Karpas-422 (cell line): Measurements from ENCODE around the gene WNT9B. TPM values are rescaled to one million over a fixed set of nuclear protein-coding genes. Genes with fewer than 3 reads are reported as not detected.
A peak's percentile ranks its signal among the peaks of the same experiment; 100 is the strongest.

Experiments
- DNase-seq: peaks from one replicate; pipeline ENCODE4 v3.0.0-alpha.2; 2015
- H2AFZ ChIP-seq: fragments of 200-600 bp; sonication (generic); 2 replicates; pipeline ENCODE4 v1.6.1; 2014; ENCODE audit warnings: antibody characterized with exemption, low read length, mixed read lengths
- H3K27ac ChIP-seq: fragments of 200-600 bp; sonication (generic); 2 replicates; pipeline ENCODE4 v1.5.1; 2014; ENCODE audit warnings: mild to moderate bottlenecking, low read length, moderate library complexity
- H3K27me3 ChIP-seq: fragments of 200-600 bp; sonication (generic); 2 replicates; pipeline ENCODE4 v1.6.1; 2014; ENCODE audit warnings: low read length, mixed read lengths
- H3K36me3 ChIP-seq: fragments of 200-600 bp; sonication (generic); 2 replicates; pipeline ENCODE4 v1.6.1; 2014; ENCODE audit warnings: low read length, mixed read lengths; ENCODE audit not compliant: insufficient read depth
- H3K4me1 ChIP-seq: fragments of 200-600 bp; sonication (generic); 2 replicates; pipeline ENCODE4 v1.6.1; 2014; ENCODE audit warnings: mild to moderate bottlenecking, low read length, mixed read lengths
- H3K4me2 ChIP-seq: fragments of 200-600 bp; sonication (generic); 2 replicates; pipeline ENCODE4 v1.6.1; 2014; ENCODE audit warnings: low read length, low read depth, mild to moderate bottlenecking; ENCODE audit not compliant: poor library complexity, severe bottlenecking
- H3K4me3 ChIP-seq: fragments of 200-600 bp; sonication (generic); 2 replicates; pipeline ENCODE4 v1.5.1; 2014; ENCODE audit warnings: mild to moderate bottlenecking, antibody characterized with exemption, low read length, mixed read lengths
- H3K79me2 ChIP-seq: fragments of 200-600 bp; sonication (generic); 2 replicates; pipeline ENCODE4 v1.6.1; 2014; ENCODE audit warnings: mild to moderate bottlenecking, low read length, mixed read lengths
- H3K9ac ChIP-seq: fragments of 200-600 bp; sonication (generic); 2 replicates; pipeline ENCODE4 v1.6.0; 2014; ENCODE audit warnings: low read length
- H3K9me2 ChIP-seq: fragments of 200-600 bp; sonication (generic), shearing (Covaris generic); replicated peaks from 2 replicates; pipeline ENCODE4 v1.6.0; 2014; ENCODE audit warnings: mild to moderate bottlenecking, low read length, moderate library complexity; ENCODE audit not compliant: insufficient read depth
- H3K9me3 ChIP-seq: fragments of 300-700, 200-600 bp; sonication (generic); 2 replicates; pipeline ENCODE4 v1.6.1; 2014; ENCODE audit warnings: low read length, mixed read lengths
- H4K20me1 ChIP-seq: fragments of 200-600 bp; sonication (generic); 2 replicates; pipeline ENCODE4 v1.6.1; 2014; ENCODE audit warnings: mild to moderate bottlenecking, antibody characterized with exemption, low read length, low read depth; ENCODE audit not compliant: insufficient read depth
- total RNA-seq: library from RNA; depleted of rRNA; stranded (reverse); fragments of >200 nt; shearing (Covaris generic); gene quantifications from 2 replicates; pipeline ENCODE4 v1.2.3, GENCODE V29; 2014; ENCODE audit warnings: low replicate concordance

The WNT9B gene
- total RNA-seq, 1 experiment from 2014 or later: not detected

DNA sequence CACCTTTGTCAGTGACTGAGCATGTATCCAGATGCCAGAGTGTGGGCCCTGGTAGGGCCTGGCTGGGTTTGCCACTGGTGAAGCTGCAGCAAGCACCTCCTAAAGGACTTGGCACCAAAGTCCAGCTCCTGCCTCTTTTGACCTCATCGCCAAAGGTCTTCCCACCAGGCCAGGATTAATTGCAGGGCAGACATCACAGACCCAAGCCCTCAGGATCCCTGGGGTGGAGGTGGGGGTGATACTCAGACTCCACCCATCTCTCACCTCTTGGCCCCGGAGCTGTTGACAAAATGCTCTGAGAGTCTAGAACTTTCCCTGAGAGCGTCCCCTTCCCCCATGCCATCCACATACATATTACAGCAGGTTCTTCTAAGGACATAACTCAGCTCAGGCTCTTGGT lies 37.5 kb upstream of the WNT9B start:
- no peaks in the 10 kb centered on the region for H3K9me2 ChIP-seq
- H3K27me3 ChIP-seq: no peaks in the 10 kb centered on the region
- H4K20me1 ChIP-seq: no peaks in the 10 kb centered on the region; the same call in 1 of the 2 replicates
- H2AFZ ChIP-seq: no peak overlapping the region
- no peaks in the 10 kb centered on the region for H3K79me2 ChIP-seq
- no peak overlapping the region for H3K4me3 ChIP-seq
- no peak overlapping the region for H3K27ac ChIP-seq
- no peaks in the 10 kb centered on the region for H3K9me3 ChIP-seq
- H3K4me1 ChIP-seq: peaks cover 5% of the 10 kb centered on the region
- DNase-seq: no peak
- H3K36me3 ChIP-seq: no peaks in the 10 kb centered on the region
- no peak overlapping the region for H3K4me2 ChIP-seq
- H3K9ac ChIP-seq: no peak overlapping the region

DNA sequence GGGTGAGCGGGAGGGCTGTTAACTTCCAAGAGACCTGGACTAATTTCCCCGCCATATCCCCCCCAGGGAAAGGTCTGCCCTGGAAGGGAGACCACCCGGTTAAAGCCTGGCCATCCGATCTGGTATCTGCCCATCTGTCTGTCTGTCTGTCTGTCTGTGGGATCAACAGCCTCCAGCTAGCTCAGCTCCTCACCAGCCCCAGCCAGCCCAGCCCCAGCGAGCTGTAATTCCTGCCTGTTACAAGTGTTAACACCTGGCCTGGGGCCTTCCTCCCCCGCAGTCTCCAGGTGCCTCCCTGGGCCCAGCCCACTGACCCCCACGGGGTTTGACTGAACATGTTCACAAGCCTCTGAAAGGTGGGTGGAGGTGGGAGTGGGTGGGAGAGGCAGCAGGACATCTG lies 36.9 kb upstream of the WNT9B start:
- Histone ChIP-seq H3K27ac (no peak overlapping the region), H3K4me2 (no peak overlapping the region), H3K27me3 (no peaks in the 10 kb centered on the region), H3K9me3 (no peaks in the 10 kb centered on the region), H3K36me3 (no peaks in the 10 kb centered on the region), H3K9ac (no peak overlapping the region), H2AFZ (no peak overlapping the region), H3K4me3 (no peak overlapping the region), H4K20me1 (no peaks in the 10 kb centered on the region; the same call in 1 of the 2 replicates), H3K4me1 (peaks cover 5% of the 10 kb centered on the region), H3K9me2 (no peaks in the 10 kb centered on the region), H3K79me2 (no peaks in the 10 kb centered on the region)
- no peak for DNase-seq

DNA sequence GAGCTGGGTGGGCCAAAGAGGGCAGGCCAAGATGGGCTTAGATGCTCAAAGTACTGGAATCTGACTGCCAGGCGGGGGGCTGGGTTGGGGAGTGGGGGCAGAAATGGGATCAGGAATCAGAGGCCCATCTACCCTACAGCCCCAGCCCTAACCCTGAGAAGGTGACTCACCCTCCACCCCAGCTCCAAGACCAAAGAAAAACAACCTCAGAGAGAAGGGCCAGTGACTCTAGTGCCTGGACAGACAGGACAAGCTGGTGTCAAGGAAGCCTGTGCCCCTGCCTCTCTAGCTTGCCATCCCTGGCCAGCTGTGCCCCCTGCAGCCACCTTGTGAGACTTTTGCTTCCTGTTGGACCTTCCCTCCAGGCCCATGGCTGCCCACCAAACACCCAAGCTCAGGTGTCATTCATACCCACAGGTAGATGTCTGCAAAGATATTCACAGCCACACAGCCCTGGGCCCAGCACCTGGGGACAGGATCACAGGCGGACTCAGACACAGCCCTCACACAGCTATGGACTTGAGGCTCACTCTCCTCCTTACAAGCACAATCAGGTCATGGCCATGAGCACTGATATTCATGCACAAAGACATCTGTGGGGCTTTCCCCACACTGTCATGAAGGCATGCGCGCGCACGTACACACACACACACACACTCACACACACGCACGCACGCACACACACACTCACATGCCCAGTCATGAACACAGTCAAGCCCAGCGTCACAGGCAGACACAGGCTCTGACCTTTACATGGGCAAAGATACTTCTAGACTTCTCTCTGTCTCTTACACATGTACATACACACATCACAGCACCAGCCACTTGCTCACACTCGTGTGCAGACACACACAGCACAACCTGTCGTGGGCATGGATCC lies 35.7 kb upstream of the WNT9B start:
- Histone ChIP-seq H3K4me2 (no peak overlapping the region), H2AFZ (no peak overlapping the region), H3K79me2 (no peaks in the 10 kb centered on the region), H3K4me3 (no peak overlapping the region), H3K4me1 (peaks cover 5% of the 10 kb centered on the region), H3K27me3 (no peaks in the 10 kb centered on the region), H4K20me1 (no peaks in the 10 kb centered on the region; the same call in 1 of the 2 replicates), H3K9ac (no peak overlapping the region), H3K9me2 (no peaks in the 10 kb centered on the region), H3K9me3 (no peaks in the 10 kb centered on the region), H3K36me3 (no peaks in the 10 kb centered on the region), H3K27ac (no peak overlapping the region)
- no peak for DNase-seq

DNA sequence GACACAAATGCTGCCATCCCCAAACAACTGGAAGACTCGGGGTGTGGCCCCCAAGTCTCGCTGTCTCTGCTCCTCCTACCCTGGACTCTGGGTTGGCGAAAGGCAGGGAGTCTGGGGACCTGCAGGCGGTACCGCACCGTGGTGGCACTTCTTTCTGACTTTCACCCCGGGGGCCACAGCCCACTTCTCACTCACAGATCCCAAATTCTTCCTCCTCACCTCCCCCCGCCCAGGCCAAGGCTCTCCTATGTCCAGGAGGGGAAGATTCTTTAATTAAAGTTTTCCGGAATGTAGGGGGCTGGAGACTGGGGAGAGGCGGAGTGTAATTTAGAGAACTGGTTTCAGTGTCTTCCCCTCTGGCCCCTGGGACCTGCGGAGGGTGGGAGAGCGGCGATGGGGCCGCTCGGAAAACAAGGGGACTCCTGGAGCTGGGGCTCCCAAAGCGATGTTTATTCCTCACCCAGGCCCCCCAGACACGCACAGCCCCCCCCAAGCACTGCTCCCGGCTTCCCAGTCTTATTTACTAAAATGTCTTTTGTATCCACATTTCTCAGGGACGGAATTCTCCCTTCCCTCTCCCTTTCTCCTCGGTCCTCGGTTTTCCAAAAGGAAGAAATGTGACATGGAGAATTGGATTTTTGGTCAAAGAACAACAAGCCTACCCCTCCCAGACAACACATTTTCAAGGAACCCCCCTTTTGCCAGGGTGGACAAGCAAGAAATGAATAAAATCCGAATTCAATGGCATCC lies 34.1 kb upstream of the WNT9B start:
- Histone ChIP-seq H3K27me3 (no peaks in the 10 kb centered on the region), H3K4me3 (no peak overlapping the region), H3K27ac (no peak overlapping the region), H3K9ac (no peak overlapping the region), H2AFZ (no peak overlapping the region), H3K4me2 (no peak overlapping the region), H3K4me1 (peaks cover 5% of the 10 kb centered on the region), H3K79me2 (no peaks in the 10 kb centered on the region), H3K9me2 (no peaks in the 10 kb centered on the region), H3K9me3 (no peaks in the 10 kb centered on the region), H4K20me1 (no peaks in the 10 kb centered on the region; the same call in 1 of the 2 replicates), H3K36me3 (no peaks in the 10 kb centered on the region)
- DNase-seq: no peak

DNA sequence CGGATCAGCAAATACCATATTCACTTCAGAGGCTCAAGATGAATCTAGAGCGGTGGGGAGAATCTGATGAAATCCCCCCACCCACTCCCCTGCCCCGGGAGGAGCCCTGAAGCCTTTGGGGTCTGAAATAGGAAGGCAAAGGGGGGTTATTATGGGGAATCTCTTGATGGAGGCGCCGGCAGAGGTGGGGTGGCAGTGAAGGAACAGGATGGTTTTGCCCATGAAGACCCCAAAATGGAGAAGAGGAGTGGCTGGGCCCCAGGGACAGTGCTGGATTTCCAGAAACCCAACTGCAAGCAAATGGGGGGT lies 33.5 kb upstream of the WNT9B start:
- Histone ChIP-seq H3K9me2 (no peaks in the 10 kb centered on the region), H3K9me3 (no peaks in the 10 kb centered on the region), H3K9ac (no peak overlapping the region), H3K27ac (no peak overlapping the region), H4K20me1 (no peaks in the 10 kb centered on the region; the same call in 1 of the 2 replicates), H3K79me2 (no peaks in the 10 kb centered on the region), H3K4me1 (peaks cover 5% of the 10 kb centered on the region), H3K36me3 (no peaks in the 10 kb centered on the region), H3K4me3 (no peak overlapping the region), H3K4me2 (no peak overlapping the region), H3K27me3 (no peaks in the 10 kb centered on the region), H2AFZ (no peak overlapping the region)
- DNase-seq: no peak

DNA sequence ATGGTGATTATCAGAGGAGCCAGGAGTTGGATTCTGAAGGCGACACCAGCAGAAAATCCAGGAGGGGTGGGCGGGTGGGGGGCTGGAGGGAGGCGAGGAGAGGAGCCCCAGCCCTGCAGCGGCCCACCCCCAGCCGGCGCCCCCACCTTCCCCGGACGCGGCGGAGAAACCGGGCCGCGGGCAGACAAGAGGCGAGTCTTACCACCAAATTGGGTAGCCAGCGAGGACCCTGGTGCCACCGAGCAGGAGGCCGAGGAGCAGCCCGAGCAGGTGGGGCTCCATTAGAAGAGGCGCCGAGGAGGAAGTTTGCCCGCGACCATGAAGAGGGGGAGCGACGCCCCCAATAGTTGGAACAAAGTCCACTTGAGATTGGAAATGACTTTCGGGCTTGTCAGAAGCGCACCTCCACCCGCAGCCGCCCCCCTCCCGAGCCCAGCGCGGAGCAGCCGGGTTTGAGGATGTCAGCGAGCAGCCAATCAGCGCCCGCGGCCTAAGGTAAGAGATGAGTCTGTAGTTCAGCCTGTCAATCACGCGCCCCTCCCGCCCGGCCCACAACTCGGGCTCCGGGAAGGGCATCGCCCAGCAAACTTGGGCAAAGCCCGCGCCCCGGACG lies 33.0 kb upstream of the WNT9B start, which contains the start of gene WNT3:
WNT3 (minus strand) TSS at position 377 of the 613 bp plus-strand sequence; CDS start at position 282, 95 bp downstream.
- Histone ChIP-seq H3K9me3 (no peaks in the 10 kb centered on the region), H3K4me1 (peaks cover 5% of the 10 kb centered on the region), H3K9ac (no peak within 1 kb of the TSS), H3K4me3 (peak within 1 kb of the TSS; percentile 54; the same call in 1 of the 2 replicates), H3K9me2 (no peaks in the 10 kb centered on the region), H3K27me3 (no peaks in the 10 kb centered on the region), H3K36me3 (no peaks in the 10 kb centered on the region), H3K4me2 (peak within 1 kb of the TSS; percentile 59), H3K79me2 (no peaks in the 10 kb centered on the region), H4K20me1 (no peaks in the 10 kb centered on the region; the same call in 1 of the 2 replicates), H2AFZ (0 out of 2 replicates have a peak within 1 kb of the TSS, but pooled peaks have one; percentile 34), H3K27ac (no peak within 1 kb of the TSS)
- DNase-seq: peak; percentile 71

DNA sequence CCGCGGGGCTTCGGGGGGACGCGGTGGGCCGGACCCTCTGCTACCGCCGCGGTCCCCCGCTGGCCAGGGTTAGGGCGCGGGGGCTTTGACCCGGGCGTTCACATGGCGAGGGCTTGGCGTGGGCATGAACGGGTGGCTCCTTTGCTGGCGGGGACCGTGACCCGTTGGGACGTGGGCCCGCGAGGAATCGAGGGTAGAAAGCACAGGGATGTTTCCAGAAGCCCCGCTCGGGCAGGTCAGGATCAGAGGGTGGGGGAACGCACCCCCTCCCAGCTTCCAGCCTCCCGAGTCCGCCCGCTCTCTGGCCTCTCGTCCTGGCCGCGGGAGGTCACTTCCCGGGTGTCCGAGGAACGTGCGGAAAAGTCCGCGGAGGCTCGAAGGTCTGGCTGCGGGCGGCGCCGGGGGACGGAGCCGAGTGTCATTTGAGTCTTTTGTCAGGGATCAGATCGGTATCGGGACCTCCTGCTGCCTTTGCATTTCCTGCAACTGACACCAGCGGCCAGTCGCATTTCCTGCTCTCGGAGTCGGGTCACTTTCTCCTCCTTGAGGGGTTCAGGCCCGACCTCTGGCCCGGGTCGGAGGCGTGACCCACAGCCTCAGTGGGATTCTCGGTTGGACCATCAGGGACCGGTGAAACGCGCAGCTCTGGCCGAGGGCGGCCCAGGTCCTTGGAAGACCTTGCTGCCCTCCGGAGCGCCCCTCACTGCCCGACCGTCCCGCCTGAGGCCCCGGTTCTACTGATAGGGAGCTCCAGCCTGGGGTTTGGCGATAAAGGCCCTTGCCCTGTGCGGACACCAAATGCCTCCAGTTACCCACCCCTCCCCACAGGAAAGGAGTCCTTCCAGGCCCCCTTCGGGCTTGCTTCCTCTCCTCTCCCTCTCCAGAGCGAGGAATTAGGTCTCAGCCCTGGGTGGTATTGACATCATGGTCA lies 32.2 kb upstream of the WNT9B start:
- no peaks in the 10 kb centered on the region for H3K36me3 ChIP-seq
- H3K9me3 ChIP-seq: no peaks in the 10 kb centered on the region
- no peak for DNase-seq
- H3K79me2 ChIP-seq: no peaks in the 10 kb centered on the region
- H3K4me2 ChIP-seq: peak overlapping the region; percentile 59
- H3K4me1 ChIP-seq: peaks cover 5% of the 10 kb centered on the region
- no peaks in the 10 kb centered on the region for H3K9me2 ChIP-seq
- no peak overlapping the region for H3K27ac ChIP-seq
- no peaks in the 10 kb centered on the region for H3K27me3 ChIP-seq
- H3K4me3 ChIP-seq: no peak overlapping the region; the same call in 1 of the 2 replicates
- no peak overlapping the region for H2AFZ ChIP-seq
- no peak overlapping the region for H3K9ac ChIP-seq
- no peaks in the 10 kb centered on the region for H4K20me1 ChIP-seq
